BE2C (cell line): ENCODE results near the gene COL23A1.

ENCODE experiments used
- DNase-seq: peaks from one replicate; pipeline ENCODE4 v3.0.0-alpha.2; 2020
- H3K27me3 ChIP-seq: fragments of 250-450 bp; sonication (Bioruptor Pico); 2 replicates; pipeline ENCODE4 v1.5.1; 2020; ENCODE audit warnings: mild to moderate bottlenecking
- H3K36me3 ChIP-seq: fragments of 250-450 bp; sonication (Bioruptor Pico); 2 replicates; pipeline ENCODE4 v1.5.1; 2020; ENCODE audit warnings: mild to moderate bottlenecking
- H3K4me1 ChIP-seq: fragments of 250-450 bp; sonication (Bioruptor Pico); 2 replicates; pipeline ENCODE4 v1.5.1; 2020
- H3K4me3 ChIP-seq: 2 replicates; pipeline ENCODE4 v1.5.1; 2011; ENCODE audit warnings: low read depth, low read length
- H3K9me3 ChIP-seq: fragments of 250-450 bp; sonication (Bioruptor Pico); 2 replicates; pipeline ENCODE4 v1.5.1; 2020
- TF ChIP-seq, protein P1 (sequence below): IDR thresholded peaks from 2 replicates; pipeline ENCODE4 v1.5.1; 2012; ENCODE audit warnings: mild to moderate bottlenecking, low read depth, low read length

The COL23A1 gene

GRCh38 chr5:178364326-178364675 lies 225.9 kb downstream of the COL23A1 start:
- TF ChIP-seq, protein P1, sequence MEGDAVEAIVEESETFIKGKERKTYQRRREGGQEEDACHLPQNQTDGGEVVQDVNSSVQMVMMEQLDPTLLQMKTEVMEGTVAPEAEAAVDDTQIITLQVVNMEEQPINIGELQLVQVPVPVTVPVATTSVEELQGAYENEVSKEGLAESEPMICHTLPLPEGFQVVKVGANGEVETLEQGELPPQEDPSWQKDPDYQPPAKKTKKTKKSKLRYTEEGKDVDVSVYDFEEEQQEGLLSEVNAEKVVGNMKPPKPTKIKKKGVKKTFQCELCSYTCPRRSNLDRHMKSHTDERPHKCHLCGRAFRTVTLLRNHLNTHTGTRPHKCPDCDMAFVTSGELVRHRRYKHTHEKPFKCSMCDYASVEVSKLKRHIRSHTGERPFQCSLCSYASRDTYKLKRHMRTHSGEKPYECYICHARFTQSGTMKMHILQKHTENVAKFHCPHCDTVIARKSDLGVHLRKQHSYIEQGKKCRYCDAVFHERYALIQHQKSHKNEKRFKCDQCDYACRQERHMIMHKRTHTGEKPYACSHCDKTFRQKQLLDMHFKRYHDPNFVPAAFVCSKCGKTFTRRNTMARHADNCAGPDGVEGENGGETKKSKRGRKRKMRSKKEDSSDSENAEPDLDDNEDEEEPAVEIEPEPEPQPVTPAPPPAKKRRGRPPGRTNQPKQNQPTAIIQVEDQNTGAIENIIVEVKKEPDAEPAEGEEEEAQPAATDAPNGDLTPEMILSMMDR = no peak
- no peaks in the 10 kb centered on the region for H3K27me3 ChIP-seq
- H3K4me3 ChIP-seq = no peak overlapping the region
- H3K36me3 ChIP-seq = no peaks in the 10 kb centered on the region
- DNase-seq = no peak
- no peaks in the 10 kb centered on the region for H3K9me3 ChIP-seq
- peaks cover 5% of the 10 kb centered on the region; the same call in 1 of the 2 replicates for H3K4me1 ChIP-seq

DNA sequence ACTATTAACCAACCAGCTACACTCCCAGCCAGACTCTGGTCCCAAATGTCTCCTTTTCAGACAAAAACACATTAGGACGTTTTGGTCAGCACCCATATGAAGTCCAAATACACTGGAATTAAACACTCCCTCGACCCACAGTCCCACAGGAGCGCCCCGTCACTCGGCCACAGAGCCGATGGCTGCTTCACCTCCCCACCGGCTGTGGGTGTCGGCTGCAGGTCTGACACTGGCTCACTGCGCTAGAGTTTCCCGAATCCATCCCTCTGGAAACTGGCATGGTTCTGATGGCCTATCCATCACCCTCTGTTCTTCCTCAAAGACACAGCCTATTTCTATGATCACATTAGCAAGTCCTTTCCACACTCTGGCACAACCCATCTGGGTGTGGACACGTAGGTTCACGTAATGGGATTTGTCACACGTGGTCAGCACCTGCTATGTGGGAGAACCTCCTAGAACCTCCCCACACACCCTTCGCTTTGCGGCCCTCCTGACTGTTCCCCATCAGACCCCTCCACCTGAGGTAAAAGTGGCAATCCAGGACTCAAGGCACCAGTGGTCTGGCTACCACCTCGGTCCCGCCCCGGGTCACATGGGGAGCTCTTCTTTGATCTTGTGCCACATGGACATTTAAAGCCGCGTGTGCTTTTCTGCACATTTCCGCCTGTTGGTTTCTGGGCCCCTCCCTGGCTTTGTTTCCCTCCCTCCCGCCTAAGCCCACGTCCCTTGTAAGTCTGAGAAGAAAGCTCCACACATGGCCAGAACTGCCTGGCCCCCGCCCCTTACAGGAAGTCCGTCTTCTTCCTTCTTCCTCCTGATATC lies 226.5 kb downstream of the COL23A1 start:
- TF ChIP-seq, protein P1 = no peak
- DNase-seq = no peak
- Histone ChIP-seq H3K27me3 (no peaks in the 10 kb centered on the region), H3K36me3 (no peaks in the 10 kb centered on the region), H3K4me1 (peaks cover 5% of the 10 kb centered on the region; the same call in 1 of the 2 replicates), H3K4me3 (no peak overlapping the region), H3K9me3 (no peaks in the 10 kb centered on the region)

- H3K4me1 ChIP-seq = peaks cover 5% of the 10 kb centered on the region; the same call in 1 of the 2 replicates
Measured at GRCh38 chr5:178361657-178362445, 228.3 kb downstream of the COL23A1 start.

GRCh38 chr5:178360926-178361235 lies 229.3 kb downstream of the COL23A1 start:
- no peaks in the 10 kb centered on the region for H3K27me3 ChIP-seq
- H3K4me1 ChIP-seq = peaks cover 5% of the 10 kb centered on the region; the same call in 1 of the 2 replicates
- H3K4me3 ChIP-seq = no peak overlapping the region
- TF ChIP-seq, protein P1 = no peak
- H3K9me3 ChIP-seq = no peaks in the 10 kb centered on the region
- no peak for DNase-seq
- H3K36me3 ChIP-seq = no peaks in the 10 kb centered on the region

More at GRCh38 chr5:178361657-178362445, 228.3 kb downstream of the COL23A1 start:
- Histone ChIP-seq H3K36me3 (no peaks in the 10 kb centered on the region), H3K4me3 (no peak overlapping the region), H3K27me3 (no peaks in the 10 kb centered on the region), H3K9me3 (no peaks in the 10 kb centered on the region)
- TF ChIP-seq, protein P1 = no peak
- no peak for DNase-seq

GRCh38 chr5:178360222-178360925 lies 229.8 kb downstream of the COL23A1 start:
- DNase-seq = no peak
- Histone ChIP-seq H3K36me3 (no peaks in the 10 kb centered on the region), H3K4me1 (peaks cover 5% of the 10 kb centered on the region; the same call in 1 of the 2 replicates), H3K4me3 (no peak overlapping the region), H3K9me3 (no peaks in the 10 kb centered on the region), H3K27me3 (no peaks in the 10 kb centered on the region)
- TF ChIP-seq, protein P1 = no peak
